ENCODE measurements around the gene ULBP1. TPM values are rescaled to one million over a fixed set of nuclear protein-coding genes. Genes with fewer than 3 reads are reported as not detected.

ULBP1 gene
- total RNA-seq, 2 experiments from 2014 or later, result 0.08 to 0.14 TPM

- TF ChIP-seq CTCF (IDR thresholded peaks at IDR 0.05), result no peak
- Mint-ChIP-seq H3K36me3 (ENCODE audit: low read depth) (no peaks in the 10 kb centered on the region), H3K27me3 (peaks cover 92% of the 10 kb centered on the region), H3K9me3 (no peaks in the 10 kb centered on the region), H3K4me3 (no peak overlapping the region), H3K27ac (no peak overlapping the region), H3K4me1 (ENCODE audit: low read depth) (peaks cover 16% of the 10 kb centered on the region)
- DNase-seq (no peak), ATAC-seq (ENCODE audit: poor library complexity) (no peak)
- intact Hi-C loops (cut with DNase I, micrococcal nuclease), result no loop called here
- ChIA-PET POLR2A (no interaction called here), CTCF (interaction anchor here (1.6 kb wide), 1 partner anchor 10 kb away, joined by 6 read pairs; no protein-coding TSS in a partner anchor)
- Histone ChIP-seq H3K36me3 (ENCODE audit: insufficient read depth, low read length) (no peaks in the 10 kb centered on the region), H3K27ac (ENCODE audit: low read depth in 1 of 2, low read length in 2 of 2) (no peak overlapping the region), H3K4me1 (ENCODE audit: insufficient read depth, low read length) (peaks cover 11% of the 10 kb centered on the region), H3K9me3 (ENCODE audit: control insufficient read depth in 1 of 2, insufficient read depth in 1 of 2, low read length in 2 of 2) (peaks cover 13 to 28% of the 10 kb centered on the region in 2 experiments), H3K4me3 (ENCODE audit: low read length) (no peak overlapping the region), H3K27me3 (ENCODE audit: control insufficient read depth in 1 of 2, insufficient read depth in 2 of 2, low read length in 2 of 2) (peaks cover 68 to 78% of the 10 kb centered on the region in 2 experiments)
These were observed 21.0 kb downstream of the ULBP1 start for GRCh38 chr6:149984773-149985172.

- Histone ChIP-seq H3K36me3 (ENCODE audit: insufficient read depth, low read length) (no peaks in the 10 kb centered on the region), H3K4me3 (ENCODE audit: low read length) (no peak overlapping the region), H3K27me3 (ENCODE audit: control insufficient read depth in 1 of 2, insufficient read depth in 2 of 2, low read length in 2 of 2) (peaks cover 76 to 85% of the 10 kb centered on the region in 2 experiments), H3K4me1 (ENCODE audit: insufficient read depth, low read length) (peaks cover 19% of the 10 kb centered on the region), H3K9me3 (ENCODE audit: control insufficient read depth in 1 of 2, insufficient read depth in 1 of 2, low read length in 2 of 2) (peaks cover 13 to 36% of the 10 kb centered on the region in 2 experiments), H3K27ac (ENCODE audit: low read depth in 1 of 2, low read length in 2 of 2) (no peak overlapping the region)
- POLR2A ChIA-PET, result no interaction called here
- no peaks in the 10 kb centered on the region for H3K36me3 Mint-ChIP-seq (ENCODE audit: low read depth)
- intact Hi-C loops (cut with DNase I, micrococcal nuclease), result no loop called here
- DNase-seq (no peak), ATAC-seq (ENCODE audit: poor library complexity) (no peak)
- no peak overlapping the region for H3K4me3 Mint-ChIP-seq
- H3K27ac Mint-ChIP-seq, result no peak overlapping the region
- no peak for TF ChIP-seq CTCF (IDR thresholded peaks at IDR 0.05)
- peaks cover 24% of the 10 kb centered on the region for H3K4me1 Mint-ChIP-seq (ENCODE audit: low read depth)
- H3K9me3 Mint-ChIP-seq, result no peaks in the 10 kb centered on the region
- CTCF ChIA-PET, result no interaction called here
- H3K27me3 Mint-ChIP-seq, result peaks cover 93% of the 10 kb centered on the region
These were observed 21.8 kb downstream of the ULBP1 start for GRCh38 chr6:149985481-149985937.

- intact Hi-C loops (cut with DNase I, micrococcal nuclease), result no loop called here
These were observed 23.9 kb downstream of the ULBP1 start for GRCh38 chr6:149987602-149988107.

More at GRCh38 chr6:149987602-149988107, 23.9 kb downstream of the ULBP1 start:
- H3K27me3 ChIP-seq (ENCODE audit: control insufficient read depth in 1 of 2, insufficient read depth in 2 of 2, low read length in 2 of 2), result peaks cover 86 to 91% of the 10 kb centered on the region in 2 experiments
- H3K4me3 Mint-ChIP-seq, result no peak overlapping the region
- CTCF ChIA-PET, result no interaction called here
- DNase-seq, result no peak
- H3K4me1 ChIP-seq (ENCODE audit: insufficient read depth, low read length), result peaks cover 33% of the 10 kb centered on the region
- no peak overlapping the region for H3K27ac Mint-ChIP-seq
- H3K9me3 ChIP-seq (ENCODE audit: control insufficient read depth in 1 of 2, insufficient read depth in 1 of 2, low read length in 2 of 2), result peaks cover 13 to 45% of the 10 kb centered on the region in 2 experiments
- ATAC-seq (ENCODE audit: poor library complexity), result no peak
- no peak for TF ChIP-seq CTCF (IDR thresholded peaks at IDR 0.05)
- H3K36me3 ChIP-seq (ENCODE audit: insufficient read depth, low read length), result no peaks in the 10 kb centered on the region
- no peaks in the 10 kb centered on the region for H3K9me3 Mint-ChIP-seq
- no peak overlapping the region for H3K27ac ChIP-seq (ENCODE audit: low read depth in 1 of 2, low read length in 2 of 2)
- H3K4me1 Mint-ChIP-seq (ENCODE audit: low read depth), result peaks cover 30% of the 10 kb centered on the region
- no peak overlapping the region for H3K4me3 ChIP-seq (ENCODE audit: low read length)
- POLR2A ChIA-PET, result no interaction called here
- H3K36me3 Mint-ChIP-seq (ENCODE audit: low read depth), result no peaks in the 10 kb centered on the region
- peaks cover 93% of the 10 kb centered on the region for H3K27me3 Mint-ChIP-seq
